ENCODE measurements around the gene SLC25A24.
"Not testable (repeated sequence)": the region's sequence is repeated elsewhere in the genome, so short reads cannot be mapped to it uniquely, and the experiment has no call there.

SLC25A24 gene

DNA sequence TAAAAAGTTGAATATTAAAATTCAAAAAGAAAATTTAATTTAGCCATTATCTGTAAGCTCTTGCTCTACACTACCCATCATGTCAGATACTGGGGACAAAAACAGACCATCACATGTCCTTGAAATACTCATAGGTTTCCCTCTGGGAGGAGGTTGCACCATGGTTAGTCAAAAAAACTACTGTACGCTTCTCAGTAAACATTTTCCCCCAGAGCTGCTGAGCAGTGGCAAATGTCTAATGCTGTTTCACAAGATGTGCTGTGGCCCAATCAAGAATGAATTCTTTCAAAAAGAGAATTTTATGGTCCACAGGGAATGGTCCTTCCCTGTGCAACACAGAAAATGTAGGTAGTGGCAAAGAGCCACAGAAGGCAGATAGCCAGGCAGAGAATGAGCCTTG, 6.1 kb downstream of the SLC25A24 start:
- no peak for DNase-seq (ENCODE audit: low spot score)

DNA sequence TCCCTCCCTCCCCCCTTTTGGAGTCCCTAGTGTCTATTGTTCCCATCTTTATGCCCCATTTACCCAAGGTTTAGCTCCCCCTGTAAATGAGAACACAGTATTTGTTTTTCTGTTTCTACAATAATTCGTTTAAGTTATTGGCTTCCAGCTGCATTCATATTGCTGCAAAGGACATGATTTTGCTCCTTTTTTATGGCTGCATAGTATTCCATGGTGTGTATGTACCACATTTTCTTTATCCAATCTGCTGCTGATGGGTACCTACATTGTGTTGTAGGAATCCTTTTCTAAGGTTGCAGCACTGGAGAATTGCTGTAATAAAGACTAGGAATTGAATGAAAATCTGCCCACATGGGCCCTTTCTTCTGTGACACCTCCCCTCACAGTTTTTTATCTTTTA, 6.8 kb downstream of the SLC25A24 start:
- DNase-seq (ENCODE audit: low spot score): no peak

DNA sequence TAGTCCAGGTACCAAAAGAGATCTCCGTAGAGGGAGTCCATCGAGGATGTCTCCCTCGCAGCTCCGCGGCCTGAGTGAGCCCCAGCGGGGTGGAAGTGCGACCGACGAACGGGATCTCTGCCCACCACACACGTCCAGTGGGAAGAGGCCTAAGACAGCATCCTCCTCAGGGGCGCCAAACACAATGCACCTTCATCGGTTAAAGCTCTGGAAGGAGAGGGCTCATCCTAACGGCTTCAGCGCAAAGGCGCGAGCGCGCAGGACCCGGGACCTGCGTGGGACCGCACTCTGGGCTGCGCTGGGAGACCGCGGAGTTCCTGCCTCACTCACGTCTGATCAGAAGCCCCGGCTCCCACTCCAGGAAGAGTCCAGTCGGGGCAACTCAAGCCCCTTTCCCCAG, 7.6 kb downstream of the SLC25A24 start:
- no peak for DNase-seq (ENCODE audit: low spot score)

DNA sequence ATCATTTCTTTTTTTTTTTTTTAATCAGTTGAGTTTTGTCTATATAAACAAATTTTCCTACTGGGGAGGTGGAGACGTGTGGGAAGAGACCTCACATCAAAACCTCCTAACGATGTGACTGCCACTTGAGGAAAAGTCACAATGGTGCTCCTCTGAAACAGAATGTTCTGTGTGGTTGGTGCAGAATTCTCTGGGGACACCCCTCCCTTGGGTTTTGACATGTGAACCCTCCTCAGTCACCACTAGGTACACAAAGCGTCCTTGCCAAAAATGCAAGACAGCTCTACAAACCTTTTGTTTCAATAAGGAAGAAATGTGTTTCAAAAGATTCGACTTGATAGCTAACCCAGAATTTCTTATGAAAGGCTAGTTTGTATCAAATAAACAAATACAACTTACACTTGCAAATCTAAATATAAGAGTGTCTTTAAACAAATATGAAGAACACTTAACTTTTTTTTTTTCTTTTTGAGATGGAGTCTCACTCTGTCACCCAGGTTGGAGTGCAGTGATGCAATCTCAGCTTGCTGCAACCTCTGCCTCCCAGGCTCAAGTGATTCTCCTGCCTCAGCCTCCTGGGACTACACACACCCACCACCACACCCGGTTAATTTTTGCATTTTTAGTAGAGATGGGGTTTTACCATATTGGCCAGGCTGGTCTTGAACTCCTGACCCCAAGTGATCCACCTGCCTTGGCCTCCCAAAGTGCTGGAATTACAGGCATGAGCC, 9.3 kb downstream of the SLC25A24 start:
- DNase-seq (ENCODE audit: low spot score): no peak

DNA sequence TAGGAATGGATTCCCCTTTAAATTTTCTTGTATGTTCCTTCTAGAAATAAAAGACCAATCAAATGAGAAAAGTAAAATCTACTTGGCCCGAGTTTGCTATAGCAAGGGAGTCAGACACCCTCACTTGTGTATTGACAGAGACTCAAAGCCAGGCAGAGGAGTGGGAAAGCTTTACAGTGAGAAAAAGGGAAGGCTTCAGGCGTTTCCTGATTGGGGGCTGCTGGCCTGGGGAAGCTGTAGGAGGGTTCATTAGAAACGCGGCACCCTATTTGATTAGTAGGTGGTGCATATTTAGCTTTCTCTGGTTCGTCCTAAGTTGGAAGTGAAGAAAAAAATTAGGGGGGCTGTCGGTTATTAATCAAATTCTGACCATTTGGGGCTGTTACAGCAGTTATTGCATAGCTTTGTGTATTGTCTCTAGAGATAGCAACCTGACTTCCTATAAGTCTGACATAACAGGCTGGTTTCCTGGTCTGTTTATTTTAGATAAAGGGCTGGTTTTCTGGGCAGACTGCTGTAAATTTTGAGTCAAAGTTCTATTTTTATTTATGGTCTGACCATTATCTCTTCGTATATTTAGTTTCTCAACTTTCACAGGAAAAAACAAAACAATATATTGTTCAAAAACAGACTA, 10.0 kb downstream of the SLC25A24 start:
- no peak for DNase-seq (ENCODE audit: low spot score)

DNA sequence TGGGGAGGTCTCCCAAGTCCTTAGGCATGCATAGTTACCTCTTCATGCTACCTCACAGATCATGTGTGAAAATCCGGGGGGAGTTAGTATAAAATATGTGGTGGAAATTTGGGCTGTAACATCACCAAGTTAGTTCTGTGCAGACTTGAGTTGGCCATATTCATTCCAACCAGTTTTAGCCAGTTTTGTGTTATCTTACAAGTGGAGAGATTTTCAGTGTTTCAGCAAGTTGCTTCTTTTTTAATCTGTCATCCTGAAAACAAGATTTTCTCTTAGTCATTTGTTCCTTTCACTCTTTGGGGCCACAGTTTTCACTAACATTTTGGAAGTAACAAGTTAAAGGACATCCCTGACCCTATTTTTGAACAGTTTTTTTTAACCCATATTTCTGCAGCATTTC, 11.3 kb downstream of the SLC25A24 start:
- DNase-seq (ENCODE audit: low spot score): no peak

DNA sequence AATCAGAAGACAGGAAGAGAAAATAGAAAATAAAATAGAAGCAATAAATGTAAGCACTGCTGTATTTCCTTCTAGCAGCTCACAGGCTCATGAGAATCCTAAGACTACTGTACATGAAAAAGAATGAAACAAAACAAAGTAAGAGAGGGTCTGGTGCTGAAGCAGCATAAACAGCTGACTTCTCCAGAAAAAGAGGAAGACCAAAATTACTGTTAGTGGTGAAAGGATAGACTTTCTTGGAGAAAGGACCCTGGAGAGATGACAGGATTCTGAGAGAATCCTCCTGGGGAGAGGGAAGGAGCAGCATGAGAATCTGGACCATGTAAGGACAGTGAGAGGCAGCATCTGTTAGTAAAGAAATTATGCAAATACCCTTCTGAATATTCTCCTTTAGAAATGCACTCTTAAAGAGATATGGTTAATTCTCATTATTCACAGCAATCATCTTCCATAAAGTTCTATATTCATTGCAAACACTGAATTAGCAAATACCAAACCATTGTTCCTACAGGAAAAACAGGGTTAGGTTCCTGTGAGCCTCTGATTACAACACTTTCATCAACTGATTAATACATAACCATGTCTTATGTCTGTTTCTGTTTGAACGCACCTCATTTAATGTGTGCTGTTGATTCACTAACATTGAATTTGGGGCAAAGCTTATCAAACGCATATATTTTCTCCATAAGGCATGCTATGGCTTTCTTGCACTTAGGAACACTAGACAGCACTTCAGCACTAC, 17.0 kb downstream of the SLC25A24 start:
- no peak for DNase-seq (ENCODE audit: low spot score)

DNA sequence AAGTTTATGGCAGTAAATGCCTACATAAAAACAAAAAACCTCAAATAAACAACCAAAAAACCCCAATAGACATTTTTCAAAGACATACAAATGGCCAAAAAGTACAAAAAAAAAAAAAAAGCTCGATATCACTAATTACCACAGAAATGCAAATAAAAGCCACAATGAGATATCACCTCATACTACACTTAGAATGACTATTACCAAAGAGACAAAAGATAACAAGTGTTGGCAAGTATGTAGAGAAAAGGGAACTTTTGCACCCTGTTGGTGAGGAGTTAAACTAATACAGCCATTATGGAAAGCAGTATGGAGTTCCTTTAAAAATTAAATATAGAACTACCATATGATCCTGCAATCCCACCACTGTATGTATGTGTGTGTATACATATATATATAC, 21.1 kb downstream of the SLC25A24 start:
- DNase-seq (ENCODE audit: low spot score): no peak

DNA sequence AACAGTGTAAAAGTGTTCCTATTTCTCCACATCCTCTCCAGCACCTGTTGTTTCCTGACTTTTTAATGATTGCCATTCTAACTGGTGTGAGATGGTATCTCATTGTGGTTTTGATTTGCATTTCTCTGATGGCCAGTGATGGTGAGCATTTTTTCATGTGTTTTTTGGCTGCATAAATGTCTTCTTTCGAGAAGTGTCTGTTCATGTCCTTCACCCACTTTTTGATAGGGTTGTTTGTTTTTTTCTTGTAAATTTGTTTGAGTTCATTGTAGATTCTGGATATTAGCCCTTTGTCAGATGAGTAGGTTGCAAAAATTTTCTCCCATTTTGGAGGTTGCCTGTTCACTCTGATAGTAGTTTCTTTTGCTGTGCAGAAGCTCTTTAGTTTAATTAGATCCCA, 37.7 kb downstream of the SLC25A24 start:
- not testable (repeated sequence) for DNase-seq (ENCODE audit: low spot score)

DNA sequence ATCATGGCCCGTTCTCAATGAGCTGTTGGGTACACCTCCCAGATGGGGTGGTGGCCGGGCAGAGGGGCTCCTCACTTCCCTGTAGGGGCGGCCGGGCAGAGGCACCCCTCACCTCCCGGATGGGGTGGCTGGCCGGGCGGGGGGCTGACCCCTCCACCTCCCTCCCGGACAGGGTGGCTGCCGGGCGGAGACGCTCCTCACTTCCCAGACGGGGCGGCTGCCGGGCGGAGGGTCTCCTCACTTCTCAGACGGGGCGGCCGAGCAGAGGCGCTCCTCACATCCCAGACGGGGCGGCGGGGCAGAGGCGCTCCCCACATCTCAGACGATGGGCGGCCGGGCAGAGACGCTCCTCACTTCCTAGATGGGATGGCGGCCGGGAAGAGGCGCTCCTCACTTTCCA, 40.2 kb downstream of the SLC25A24 start:
- not testable (repeated sequence) for DNase-seq (ENCODE audit: low spot score)

DNA sequence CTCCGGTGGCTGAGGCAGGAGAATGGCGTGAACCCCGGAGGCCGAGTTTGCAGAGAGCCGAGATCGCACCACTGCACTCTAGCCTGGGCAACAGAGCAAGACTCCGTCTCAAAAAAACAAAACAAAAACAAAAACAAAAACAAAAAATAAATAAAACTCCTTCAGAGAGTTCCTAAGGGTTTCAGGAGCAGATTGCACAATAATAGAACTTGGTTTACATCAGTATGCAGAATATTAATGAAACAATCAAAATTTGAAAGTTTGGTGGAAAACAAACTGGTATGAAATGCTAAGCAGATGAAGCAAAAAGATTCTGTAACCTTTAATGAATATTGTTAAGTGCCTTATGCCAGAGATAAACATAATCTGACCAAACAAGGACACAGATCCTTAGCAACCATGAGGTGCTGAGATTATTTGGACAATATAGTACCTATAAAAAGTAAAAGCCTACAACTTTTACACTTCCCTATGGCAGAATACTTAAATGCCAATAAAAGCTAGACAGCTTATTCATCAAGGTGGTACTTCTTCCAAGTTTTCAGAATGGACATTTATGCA, 41.2 kb downstream of the SLC25A24 start:
- DNase-seq (ENCODE audit: low spot score): no peak

DNA sequence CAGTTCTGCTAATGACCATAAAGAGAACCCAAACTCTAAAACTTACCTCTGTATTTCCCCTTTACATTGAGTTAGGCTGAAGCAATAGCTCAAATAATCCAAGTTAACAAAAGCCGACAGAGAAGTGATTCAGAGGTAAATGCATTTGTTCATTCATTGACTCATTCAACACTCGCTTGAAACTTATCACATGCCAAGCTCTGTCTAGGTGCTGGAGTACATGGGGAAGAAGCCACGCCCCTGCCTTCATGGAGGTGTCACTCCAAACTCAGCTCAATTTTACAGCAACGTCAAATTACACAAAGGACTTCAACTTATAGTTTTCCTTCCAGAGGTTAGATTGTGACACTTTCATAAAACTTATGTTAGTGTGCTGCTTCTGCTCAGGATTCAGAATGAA, 45.8 kb downstream of the SLC25A24 start:
- no peak for DNase-seq (ENCODE audit: low spot score)

DNA sequence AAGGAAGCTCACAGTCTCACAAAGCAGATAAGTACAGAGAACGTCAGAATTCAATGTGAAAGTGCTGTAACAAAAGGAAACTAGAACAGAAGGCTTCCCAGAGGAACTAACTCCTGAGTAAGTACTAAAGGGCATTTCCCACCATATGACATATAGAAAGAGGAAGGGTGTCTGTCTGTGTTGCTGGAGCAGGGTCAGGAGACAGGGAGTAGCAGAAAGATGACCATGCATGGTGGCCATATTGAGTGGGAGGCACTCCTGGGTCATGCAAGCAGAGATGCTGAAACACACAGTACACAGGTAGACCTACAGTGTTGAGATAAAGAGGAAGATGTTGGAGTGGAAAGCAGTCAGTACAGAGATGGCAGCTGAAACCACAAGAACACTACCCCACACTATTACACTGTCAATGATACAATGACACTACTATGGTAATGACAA, 47.3 kb downstream of the SLC25A24 start:
- no peak for DNase-seq (ENCODE audit: low spot score)

DNA sequence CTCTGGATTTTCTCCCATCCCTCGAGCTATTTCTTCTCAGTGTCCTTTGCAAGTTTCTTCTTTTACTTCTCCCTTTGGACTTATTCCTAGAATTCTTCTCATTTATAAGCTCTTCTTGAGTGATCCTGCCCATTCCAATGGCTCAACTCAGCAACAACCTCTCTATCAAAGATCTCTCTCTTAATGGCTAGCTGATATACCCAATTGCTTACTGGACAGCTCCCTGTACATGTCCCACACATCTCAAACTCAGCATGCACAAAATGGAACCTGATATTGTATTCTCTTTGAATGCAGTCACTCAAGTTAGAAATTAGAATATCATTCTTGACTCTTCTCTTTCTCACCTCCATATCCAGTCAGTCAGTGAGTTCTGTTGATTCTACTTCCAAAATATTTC, 48.6 kb downstream of the SLC25A24 start:
- DNase-seq (ENCODE audit: low spot score): no peak

DNA sequence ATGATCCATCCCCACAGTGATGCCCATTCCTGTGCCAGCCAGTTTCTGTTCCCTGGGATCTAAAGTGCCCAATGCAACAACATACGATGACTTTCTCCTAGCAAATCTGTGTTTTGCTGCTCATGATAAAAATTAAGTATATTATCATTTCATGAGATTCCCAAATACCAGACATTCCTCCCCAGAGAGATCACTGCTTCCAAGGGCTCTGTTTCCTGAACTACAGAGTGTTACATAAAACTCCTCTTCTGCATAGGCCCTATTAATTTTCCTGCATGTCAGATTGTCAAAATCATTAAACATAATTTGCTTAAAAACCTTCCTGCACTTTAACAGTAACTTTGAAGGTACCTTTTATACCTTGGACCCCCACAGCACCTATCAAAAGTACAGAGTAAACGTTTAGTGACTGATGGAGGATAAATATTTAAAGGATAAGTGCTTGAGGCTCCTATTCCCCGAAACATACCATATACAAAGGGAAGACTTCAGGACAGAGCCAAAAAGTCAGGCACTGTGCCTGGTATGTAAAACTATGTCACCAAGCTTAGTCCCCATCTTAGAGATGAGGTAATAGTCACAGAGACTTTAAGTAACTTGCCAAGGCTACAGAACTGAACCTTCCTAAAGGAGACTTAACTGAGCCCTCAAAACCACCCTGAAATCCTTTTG, 50.2 kb downstream of the SLC25A24 start:
- no peak for DNase-seq (ENCODE audit: low spot score)

DNA sequence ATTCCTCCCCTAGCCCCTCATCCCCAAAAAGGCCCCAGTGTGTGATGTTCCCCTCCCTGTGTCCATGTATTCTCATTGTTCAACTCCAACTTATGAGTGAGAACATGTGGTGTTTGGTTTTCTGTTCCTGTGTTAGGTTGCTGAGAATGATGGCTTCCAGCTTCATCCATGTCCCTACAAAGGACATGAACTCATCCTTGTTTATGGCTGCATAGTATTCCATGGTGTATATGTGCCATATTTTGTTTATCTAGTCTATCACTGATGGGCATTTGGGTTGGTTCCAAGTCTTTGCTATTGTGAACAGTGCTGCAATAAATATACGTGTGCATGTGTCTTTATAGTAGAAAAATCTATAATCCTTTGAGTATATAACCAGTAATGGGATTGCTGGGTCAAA, 55.6 kb downstream of the SLC25A24 start:
- not testable (repeated sequence) for DNase-seq (ENCODE audit: low spot score)

DNA sequence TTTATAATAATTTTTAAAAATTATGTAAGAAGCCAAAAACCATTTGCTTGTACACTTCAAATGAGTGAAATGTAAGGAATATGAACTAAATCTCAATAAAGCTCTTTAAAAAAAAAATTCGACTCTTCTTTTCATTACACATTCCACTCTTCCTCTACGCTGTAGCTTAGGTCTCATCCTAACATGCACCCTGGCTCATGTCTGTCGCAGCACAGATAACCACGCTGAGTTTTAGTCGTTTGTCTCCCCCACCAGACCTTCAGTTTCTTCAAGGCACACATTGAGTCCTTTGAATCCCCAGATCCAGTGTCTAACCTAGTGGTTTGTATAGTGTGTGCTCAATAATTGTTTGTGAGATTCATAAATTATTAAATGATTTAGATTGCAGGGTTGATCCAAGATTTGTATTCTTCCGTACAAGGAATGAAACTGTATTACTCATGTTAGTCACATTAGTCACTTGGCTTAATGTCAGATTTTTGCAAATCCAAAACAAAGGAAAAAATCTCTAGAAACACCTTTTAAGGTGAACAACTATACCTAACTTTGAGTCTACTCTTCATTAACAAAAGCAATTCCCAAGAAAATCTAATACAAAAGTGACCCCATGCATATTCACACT, 57.3 kb downstream of the SLC25A24 start:
- DNase-seq (ENCODE audit: low spot score): no peak

DNA sequence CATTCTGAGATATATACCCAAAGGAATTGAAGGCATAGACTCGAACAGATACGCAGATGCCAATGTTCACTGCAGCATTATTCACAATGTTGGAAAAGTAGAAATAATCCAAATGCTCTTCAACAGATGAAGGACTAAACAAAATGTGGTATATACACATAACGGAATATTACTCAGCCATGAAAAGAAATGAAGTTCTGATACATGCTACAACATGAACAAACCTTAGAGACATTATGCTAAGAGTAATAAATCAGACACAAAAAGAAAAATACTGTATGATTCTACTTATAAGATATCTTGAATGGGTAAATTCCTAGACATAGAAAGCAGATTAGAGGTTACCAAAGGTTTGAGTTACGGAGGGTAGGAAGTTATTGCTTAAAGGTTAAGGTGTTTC, 57.9 kb downstream of the SLC25A24 start:
- DNase-seq (ENCODE audit: low spot score): no peak

DNA sequence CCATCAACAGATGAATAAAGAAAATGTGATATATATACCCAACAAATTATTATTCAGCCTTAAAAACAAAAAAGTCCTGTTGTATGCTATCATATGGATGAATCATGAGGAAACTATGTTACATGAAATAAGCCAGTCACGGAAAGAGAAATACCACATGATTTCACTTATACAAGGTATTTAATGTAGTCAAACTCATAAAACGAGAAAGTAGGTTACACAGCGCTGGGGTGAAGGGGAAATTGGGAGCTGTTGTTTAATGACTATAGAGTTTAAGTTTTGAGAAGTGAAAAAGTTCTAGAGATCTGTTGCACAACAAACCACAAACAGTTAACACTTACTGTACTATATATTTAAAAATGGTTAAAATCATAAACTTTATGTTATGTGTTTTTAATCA, 58.5 kb downstream of the SLC25A24 start:
- DNase-seq (ENCODE audit: low spot score): no peak

DNA sequence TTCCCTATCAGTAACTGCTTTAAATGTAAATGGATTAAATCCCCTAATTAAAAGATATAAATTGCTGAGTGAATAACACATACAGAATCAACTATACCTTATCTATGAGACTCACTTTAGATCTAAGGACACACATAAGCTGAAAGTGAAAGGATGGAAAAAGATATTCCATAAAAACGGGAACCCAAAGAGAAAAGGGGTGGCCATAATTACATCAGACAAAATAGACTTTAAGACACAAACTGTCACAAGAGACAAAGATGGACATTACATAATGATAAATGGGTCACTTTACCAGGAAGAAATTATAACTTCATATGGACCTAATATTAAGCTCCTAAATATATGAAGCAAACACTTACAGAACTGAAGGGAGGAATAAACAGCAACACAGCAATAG, 59.2 kb downstream of the SLC25A24 start:
- no peak for DNase-seq (ENCODE audit: low spot score)

DNA sequence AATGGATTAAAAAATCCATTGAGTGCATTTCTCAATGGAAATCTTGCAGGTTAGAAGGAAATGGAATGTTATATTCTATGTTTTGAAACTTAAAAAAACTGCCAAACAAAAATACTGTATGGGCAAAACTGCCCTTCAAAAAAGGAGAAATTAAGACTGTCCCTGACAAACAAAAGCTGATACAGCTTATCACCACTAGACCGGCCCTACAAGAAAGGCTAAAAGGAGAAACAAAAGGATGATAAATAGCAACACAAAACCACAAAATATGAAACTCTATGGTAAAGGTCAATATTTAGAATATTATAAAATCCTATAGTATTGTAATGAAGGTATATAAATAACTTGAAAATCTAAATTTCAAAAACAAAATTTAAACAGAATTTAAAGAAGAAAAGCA, 60.0 kb downstream of the SLC25A24 start:
- DNase-seq (ENCODE audit: low spot score): no peak

DNA sequence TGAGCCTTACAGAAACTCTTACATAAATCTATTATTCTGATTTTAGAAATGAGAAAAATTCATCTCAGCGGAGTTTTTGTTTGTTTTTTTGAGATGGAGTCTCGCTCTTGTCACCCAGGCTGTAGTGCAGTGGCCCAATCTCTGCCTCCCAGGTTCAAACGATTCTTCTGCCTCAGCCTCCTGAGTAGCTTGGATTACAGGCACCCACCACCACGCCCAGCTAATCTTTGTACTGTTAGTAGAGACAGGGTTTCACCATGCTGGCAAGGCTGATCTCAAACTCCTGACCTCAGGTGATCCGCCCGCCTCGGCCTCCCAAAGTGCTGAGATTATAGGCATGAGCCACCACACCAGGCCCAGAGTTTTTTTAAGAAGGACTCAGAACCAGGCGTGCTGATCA, 60.6 kb downstream of the SLC25A24 start:
- DNase-seq (ENCODE audit: low spot score): not testable (repeated sequence)

All from ecto neural progenitor cell (in vitro differentiated cells).